ENCODE results near the gene TACC2. TPM values are rescaled to one million over a fixed set of nuclear protein-coding genes. Genes with fewer than 3 reads are reported as not detected.

The TACC2 gene
- total RNA-seq, 2 experiments from 2014 or later: not detected

DNA sequence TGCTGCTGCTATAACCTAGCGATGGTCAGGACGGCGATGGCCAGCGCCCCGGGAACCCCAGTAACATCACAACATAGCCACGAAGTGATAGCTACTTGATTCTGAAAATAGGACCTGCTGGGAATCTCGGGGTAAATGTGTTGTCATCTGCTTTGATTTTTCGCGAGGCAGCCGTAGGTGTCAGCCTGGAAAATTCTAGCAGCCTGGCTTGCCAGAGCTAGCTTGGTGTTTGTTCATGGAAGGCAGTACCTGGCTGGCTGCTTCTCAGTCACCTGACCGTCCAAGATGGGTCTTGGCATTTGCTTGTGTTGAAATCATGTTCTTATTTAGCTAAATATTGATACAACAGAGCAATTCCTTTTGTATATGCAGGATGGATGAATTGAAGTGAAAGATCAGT, 199.7 kb downstream of the TACC2 start:
- no peaks in the 10 kb centered on the region for H3K9me3 Mint-ChIP-seq
- peaks cover 0 to 3% of the 10 kb centered on the region in 2 experiments for H3K9me3 ChIP-seq (ENCODE audit: control insufficient read depth in 1 of 2, insufficient read depth in 1 of 2, low read length in 2 of 2)
- H3K4me3 ChIP-seq (ENCODE audit: low read length): no peak overlapping the region
- intact Hi-C loops (cut with DNase I, micrococcal nuclease): no loop called here
- DNase-seq (no peak), ATAC-seq (ENCODE audit: poor library complexity) (no peak)
- H3K27ac ChIP-seq (ENCODE audit: low read depth in 1 of 2, low read length in 2 of 2): no peak overlapping the region
- H3K27me3 ChIP-seq (ENCODE audit: control insufficient read depth in 1 of 2, insufficient read depth in 2 of 2, low read length in 2 of 2): no peaks in the 10 kb centered on the region
- no peaks in the 10 kb centered on the region for H3K4me1 ChIP-seq (ENCODE audit: insufficient read depth, low read length)
- H3K36me3 Mint-ChIP-seq (ENCODE audit: low read depth): no peaks in the 10 kb centered on the region
- ChIA-PET CTCF (no interaction called here), POLR2A (no interaction called here)
- H3K36me3 ChIP-seq (ENCODE audit: insufficient read depth, low read length): no peaks in the 10 kb centered on the region
- TF ChIP-seq, protein P1, sequence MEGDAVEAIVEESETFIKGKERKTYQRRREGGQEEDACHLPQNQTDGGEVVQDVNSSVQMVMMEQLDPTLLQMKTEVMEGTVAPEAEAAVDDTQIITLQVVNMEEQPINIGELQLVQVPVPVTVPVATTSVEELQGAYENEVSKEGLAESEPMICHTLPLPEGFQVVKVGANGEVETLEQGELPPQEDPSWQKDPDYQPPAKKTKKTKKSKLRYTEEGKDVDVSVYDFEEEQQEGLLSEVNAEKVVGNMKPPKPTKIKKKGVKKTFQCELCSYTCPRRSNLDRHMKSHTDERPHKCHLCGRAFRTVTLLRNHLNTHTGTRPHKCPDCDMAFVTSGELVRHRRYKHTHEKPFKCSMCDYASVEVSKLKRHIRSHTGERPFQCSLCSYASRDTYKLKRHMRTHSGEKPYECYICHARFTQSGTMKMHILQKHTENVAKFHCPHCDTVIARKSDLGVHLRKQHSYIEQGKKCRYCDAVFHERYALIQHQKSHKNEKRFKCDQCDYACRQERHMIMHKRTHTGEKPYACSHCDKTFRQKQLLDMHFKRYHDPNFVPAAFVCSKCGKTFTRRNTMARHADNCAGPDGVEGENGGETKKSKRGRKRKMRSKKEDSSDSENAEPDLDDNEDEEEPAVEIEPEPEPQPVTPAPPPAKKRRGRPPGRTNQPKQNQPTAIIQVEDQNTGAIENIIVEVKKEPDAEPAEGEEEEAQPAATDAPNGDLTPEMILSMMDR (IDR thresholded peaks at IDR 0.05): no peak
- H3K4me1 Mint-ChIP-seq (ENCODE audit: low read depth): no peaks in the 10 kb centered on the region
- peaks cover 13% of the 10 kb centered on the region for H3K27me3 Mint-ChIP-seq
- H3K27ac Mint-ChIP-seq: no peak overlapping the region
- no peak overlapping the region for H3K4me3 Mint-ChIP-seq

DNA sequence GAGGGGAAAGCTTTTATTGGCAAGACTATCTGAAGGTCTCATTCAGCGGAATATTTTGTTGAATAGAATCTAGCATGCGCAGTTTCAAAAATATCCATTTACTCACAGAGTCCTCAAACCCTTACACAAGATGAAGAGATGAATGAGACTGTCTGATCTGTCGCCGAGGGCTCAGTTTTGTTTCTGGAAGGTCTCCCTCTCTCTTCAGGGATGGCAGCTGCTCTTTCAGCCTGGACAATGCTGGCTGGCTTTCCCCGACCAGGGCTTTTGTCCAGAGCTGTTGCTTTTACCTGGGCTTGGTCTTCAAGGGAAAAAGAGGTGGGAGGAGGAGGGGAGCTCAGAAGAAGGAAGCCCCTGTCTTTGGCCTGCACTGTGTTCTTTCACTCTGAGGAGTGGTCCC, 200.2 kb downstream of the TACC2 start:
- intact Hi-C loops (cut with DNase I, micrococcal nuclease): no loop called here
- no peak for ATAC-seq (ENCODE audit: poor library complexity)
- DNase-seq: no peak
- Mint-ChIP-seq H3K4me1 (ENCODE audit: low read depth) (no peaks in the 10 kb centered on the region), H3K4me3 (no peak overlapping the region), H3K27me3 (peaks cover 13% of the 10 kb centered on the region), H3K9me3 (no peaks in the 10 kb centered on the region), H3K36me3 (ENCODE audit: low read depth) (no peaks in the 10 kb centered on the region), H3K27ac (no peak overlapping the region)
- Histone ChIP-seq H3K9me3 (ENCODE audit: control insufficient read depth in 1 of 2, insufficient read depth in 1 of 2, low read length in 2 of 2) (peaks cover 0 to 3% of the 10 kb centered on the region in 2 experiments), H3K4me3 (ENCODE audit: low read length) (no peak overlapping the region), H3K4me1 (ENCODE audit: insufficient read depth, low read length) (no peaks in the 10 kb centered on the region), H3K36me3 (ENCODE audit: insufficient read depth, low read length) (no peaks in the 10 kb centered on the region), H3K27me3 (ENCODE audit: control insufficient read depth in 1 of 2, insufficient read depth in 2 of 2, low read length in 2 of 2) (no peaks in the 10 kb centered on the region), H3K27ac (ENCODE audit: low read depth in 1 of 2, low read length in 2 of 2) (no peak overlapping the region)
- ChIA-PET POLR2A (no interaction called here), CTCF (no interaction called here)
- TF ChIP-seq, protein P1 (IDR thresholded peaks at IDR 0.05): no peak

DNA sequence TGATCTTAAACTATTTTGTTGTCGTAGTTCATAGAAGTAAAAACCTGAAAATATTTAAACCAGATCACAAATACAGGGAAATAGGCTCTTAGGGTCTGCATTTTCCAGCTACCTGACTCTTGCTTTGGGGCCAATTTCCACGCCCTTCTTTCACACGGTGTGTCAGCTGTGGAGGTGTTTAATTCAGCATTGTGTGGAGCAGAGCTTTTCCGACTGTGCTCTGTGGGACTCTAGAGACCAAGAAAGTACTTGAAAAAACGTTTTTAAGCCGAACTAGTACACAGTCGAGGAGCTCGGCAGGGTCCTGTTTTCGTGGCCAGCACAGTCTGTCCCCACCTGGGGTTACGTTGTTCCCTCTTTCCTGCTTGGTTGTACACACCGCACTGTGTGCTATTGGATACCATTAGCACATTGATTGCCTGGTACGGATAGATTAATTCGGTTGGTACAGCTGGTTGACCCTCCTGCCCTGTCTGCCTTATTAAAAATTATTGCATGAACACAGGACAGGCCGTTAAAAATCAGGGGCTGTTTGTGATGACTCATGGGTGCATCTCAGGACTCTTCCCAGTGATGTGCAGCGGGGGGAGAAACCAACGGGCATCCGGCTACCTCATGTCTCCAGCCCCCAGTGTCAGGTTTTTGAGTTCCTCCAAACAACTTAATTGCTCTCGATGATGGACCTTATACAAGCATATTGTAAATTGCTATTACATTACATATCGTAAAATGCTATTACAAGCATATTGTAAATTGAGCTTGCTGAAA, 201.4 kb downstream of the TACC2 start:
- DNase-seq: no peak
- no peak overlapping the region for H3K4me3 ChIP-seq (ENCODE audit: low read length)
- ChIA-PET CTCF (no interaction called here), POLR2A (no interaction called here)
- Mint-ChIP-seq H3K9me3 (no peaks in the 10 kb centered on the region), H3K36me3 (ENCODE audit: low read depth) (no peaks in the 10 kb centered on the region), H3K4me3 (no peak overlapping the region), H3K4me1 (ENCODE audit: low read depth) (no peaks in the 10 kb centered on the region), H3K27ac (no peak overlapping the region), H3K27me3 (peaks cover 12% of the 10 kb centered on the region)
- no peaks in the 10 kb centered on the region for H3K4me1 ChIP-seq (ENCODE audit: insufficient read depth, low read length)
- TF ChIP-seq, protein P1 (IDR thresholded peaks at IDR 0.05): no peak
- no peaks in the 10 kb centered on the region for H3K36me3 ChIP-seq (ENCODE audit: insufficient read depth, low read length)
- intact Hi-C loops (cut with DNase I, micrococcal nuclease): no loop called here
- H3K27ac ChIP-seq (ENCODE audit: low read depth in 1 of 2, low read length in 2 of 2): no peak overlapping the region
- no peak for ATAC-seq (ENCODE audit: poor library complexity)
- peaks cover 0 to 6% of the 10 kb centered on the region in 2 experiments for H3K9me3 ChIP-seq (ENCODE audit: control insufficient read depth in 1 of 2, insufficient read depth in 1 of 2, low read length in 2 of 2)
- H3K27me3 ChIP-seq (ENCODE audit: control insufficient read depth in 1 of 2, insufficient read depth in 2 of 2, low read length in 2 of 2): no peaks in the 10 kb centered on the region
